Left colon (tissue), 2 donors: Measurements from ENCODE around the gene ACVR2B. TPM values are rescaled to one million over a fixed set of nuclear protein-coding genes. Genes with fewer than 3 reads are reported as not detected.
A peak's percentile ranks its signal among the peaks of the same experiment; 100 is the strongest.

Experiments used
- ATAC-seq: fragments of 200-7000 bp; cut with Tn5 transposase; one replicate; pipeline ENCODE4 v1.9.1; 2020; ENCODE audit warnings: mild to moderate bottlenecking, moderate library complexity
- DNase-seq, 2 donors: peaks; one replicate each; pipeline ENCODE4 v3.0.0-alpha.2; 2020
- intact Hi-C, 2 donors: fragments of 100-400 bp; cut with DNase I in 1 of 2; cut with micrococcal nuclease in 1 of 2; formaldehyde crosslinking; loops; one replicate each; pipeline versions ENCODE4 v1.11.2 to v1.14.0; 2022; cut with DNase I, micrococcal nuclease
- total RNA-seq, 2 donors: library from RNA; stranded (reverse); fragmentation: NEBNext Ultra II Directional; extraction: Animal tissue kit (Norgen Biotek cat#: 25700); gene quantifications; one replicate each; pipeline ENCODE4 v1.2.1, GENCODE V29; 2021
- donor health status: DM: no; HTN: no; CAD: no.
- donor health status: DM: yes; HTN: yes; CAD: no.

ACVR2B gene
- total RNA-seq, 2 donors from 2014 or later, result 5.2 to 7.1 TPM

DNA sequence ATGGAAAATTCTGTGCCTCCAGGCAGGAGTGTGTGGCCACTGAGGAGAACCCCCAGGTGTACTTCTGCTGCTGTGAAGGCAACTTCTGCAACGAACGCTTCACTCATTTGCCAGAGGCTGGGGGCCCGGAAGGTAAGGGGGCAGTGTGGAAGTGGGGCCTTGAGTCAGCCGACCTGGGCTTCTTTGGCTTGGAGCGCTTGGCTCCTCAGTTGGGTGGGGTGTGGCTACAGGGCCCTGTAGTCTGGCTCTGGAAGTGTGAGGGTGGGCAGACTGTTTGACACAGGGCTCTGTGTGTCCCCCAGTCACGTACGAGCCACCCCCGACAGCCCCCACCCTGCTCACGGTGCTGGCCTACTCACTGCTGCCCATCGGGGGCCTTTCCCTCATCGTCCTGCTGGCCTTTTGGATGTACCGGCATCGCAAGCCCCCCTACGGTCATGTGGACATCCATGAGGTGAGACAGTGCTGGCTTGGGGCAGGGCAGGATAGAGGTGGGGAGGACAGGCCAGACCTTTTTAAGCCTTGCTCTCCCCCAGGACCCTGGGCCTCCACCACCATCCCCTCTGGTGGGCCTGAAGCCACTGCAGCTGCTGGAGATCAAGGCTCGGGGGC is 24.3 kb downstream of the ACVR2B start:
- DNase-seq (no peak), ATAC-seq (no peak)
- intact Hi-C loops, result loop anchor here in 1 of 2 donors (2.0 kb wide), 1 partner anchor 131 kb away; the partner anchor contains the start of gene XYLB

DNA sequence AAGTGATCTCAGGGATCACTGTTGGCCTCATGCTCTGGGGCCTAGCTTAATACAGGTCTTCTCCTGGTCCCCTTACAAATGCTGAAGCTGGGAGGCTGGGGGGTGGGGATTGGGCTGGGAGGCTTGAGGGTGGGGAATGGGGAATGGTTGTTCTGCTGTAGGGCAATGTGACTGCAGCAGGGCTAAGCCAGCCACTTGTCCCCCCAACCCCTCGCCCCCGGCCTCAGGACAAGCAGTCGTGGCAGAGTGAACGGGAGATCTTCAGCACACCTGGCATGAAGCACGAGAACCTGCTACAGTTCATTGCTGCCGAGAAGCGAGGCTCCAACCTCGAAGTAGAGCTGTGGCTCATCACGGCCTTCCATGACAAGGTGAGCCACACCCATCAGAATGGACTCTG is 25.2 kb downstream of the ACVR2B start:
- ATAC-seq (no peak), DNase-seq (no peak)
- intact Hi-C loops, result loop anchor here in 1 of 2 donors (2.0 kb wide), 1 partner anchor 132 kb away; the partner anchor contains the start of gene XYLB

GRCh38 chr3:38479431-38480092 is 25.9 kb downstream of the ACVR2B start:
- peak; percentile 92 for ATAC-seq
- peak; percentile 49 to 72 for DNase-seq
- intact Hi-C loops, result loop anchor here (2.0 to 10.0 kb wide), 2 partner anchors 133 to 135 kb away; partner anchors contain the start of gene XYLB (in 2 of the 2)

- DNase-seq (no peak), ATAC-seq (no peak)
- intact Hi-C loops, result loop anchor here in 1 of 2 donors (10.0 kb wide), 1 partner anchor 135 kb away; the partner anchor contains the start of gene XYLB
Observed at GRCh38 chr3:38480093-38480445, 26.4 kb downstream of the ACVR2B start.

- no peak for ATAC-seq
- intact Hi-C loops, result loop anchor here in 1 of 2 donors (10.0 kb wide), 1 partner anchor 136 kb away; the partner anchor contains the start of gene XYLB
- DNase-seq, result no peak
Observed at GRCh38 chr3:38480930-38481329, 27.2 kb downstream of the ACVR2B start.

- intact Hi-C loops, result loop anchor here in 1 of 2 donors (10.0 kb wide), 1 partner anchor 138 kb away; the partner anchor contains the start of gene XYLB
- DNase-seq (no peak), ATAC-seq (no peak)
Observed at GRCh38 chr3:38482951-38483350, 29.3 kb downstream of the ACVR2B start.

- DNase-seq (no peak), ATAC-seq (no peak)
- intact Hi-C loops, result loop anchor here in 1 of 2 donors (10.0 kb wide), 1 partner anchor 143 kb away; the partner anchor contains the start of gene XYLB
Observed at GRCh38 chr3:38487323-38487722, 33.6 kb downstream of the ACVR2B start.

DNA sequence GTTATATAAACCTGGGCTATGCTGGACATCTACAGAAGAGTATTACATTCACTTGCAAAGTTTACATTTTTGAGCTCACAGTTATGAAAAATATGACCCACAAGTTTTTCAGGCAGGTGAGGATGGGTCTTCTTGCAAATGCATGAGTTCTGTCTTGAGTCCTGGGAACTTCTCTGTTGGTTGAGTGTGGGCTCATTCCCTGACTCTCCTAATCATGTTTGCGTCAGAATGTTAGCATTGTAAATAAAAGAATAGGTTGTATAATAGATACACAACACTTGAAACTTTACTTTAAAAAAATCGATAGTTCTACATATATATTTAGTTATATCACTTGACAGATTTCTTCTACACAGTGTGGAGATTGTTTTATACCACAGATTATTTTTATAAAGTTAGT is 35.3 kb downstream of the ACVR2B start:
- intact Hi-C loops, result loop anchor here in 1 of 2 donors (10.0 kb wide), 1 partner anchor 144 kb away; the partner anchor contains the start of gene XYLB
- ATAC-seq (no peak), DNase-seq (no peak)

- ATAC-seq (no peak), DNase-seq (no peak)
- intact Hi-C loops, result loop anchor here in 1 of 2 donors (10.0 kb wide), 1 partner anchor 145 kb away; the partner anchor contains the start of gene XYLB
Observed at GRCh38 chr3:38489766-38490165, 36.1 kb downstream of the ACVR2B start.

DNA sequence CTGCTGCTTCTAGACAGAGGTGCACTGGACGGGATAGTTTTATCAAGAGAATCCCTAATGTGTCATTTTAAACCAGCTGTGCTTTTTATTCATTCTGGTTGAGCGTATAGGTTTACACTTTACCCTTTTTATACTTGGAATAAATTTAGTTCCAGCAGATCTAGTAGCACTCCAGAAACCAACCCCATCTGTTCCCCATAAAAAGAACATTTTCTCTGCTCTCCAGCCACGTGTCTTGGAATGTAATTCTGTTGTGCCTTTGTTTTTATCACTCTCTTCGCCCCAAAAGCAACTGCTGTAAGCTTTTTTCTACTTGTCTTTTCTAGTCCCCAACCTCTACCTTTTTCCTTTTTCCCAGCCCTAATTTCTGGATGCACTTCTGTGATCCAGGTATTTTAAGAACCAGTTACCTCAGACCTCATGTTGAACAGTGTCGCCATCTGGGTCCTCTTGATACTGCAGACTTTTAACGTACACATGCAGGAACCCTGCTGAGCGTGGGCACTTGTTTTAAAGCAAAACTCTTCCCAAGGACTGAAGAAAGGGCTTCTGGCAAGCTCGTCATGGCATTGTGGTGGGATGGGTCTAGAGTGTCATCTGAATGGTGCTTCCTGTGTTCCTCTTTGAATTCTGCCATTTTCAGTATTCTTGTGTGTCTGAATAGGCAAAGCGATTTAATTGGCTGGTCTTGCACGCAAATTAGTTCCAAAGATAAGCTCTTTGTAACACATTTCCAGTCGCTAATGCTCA is 36.8 kb downstream of the ACVR2B start:
- DNase-seq (no peak), ATAC-seq (no peak)
- intact Hi-C loops, result no loop called here

DNA sequence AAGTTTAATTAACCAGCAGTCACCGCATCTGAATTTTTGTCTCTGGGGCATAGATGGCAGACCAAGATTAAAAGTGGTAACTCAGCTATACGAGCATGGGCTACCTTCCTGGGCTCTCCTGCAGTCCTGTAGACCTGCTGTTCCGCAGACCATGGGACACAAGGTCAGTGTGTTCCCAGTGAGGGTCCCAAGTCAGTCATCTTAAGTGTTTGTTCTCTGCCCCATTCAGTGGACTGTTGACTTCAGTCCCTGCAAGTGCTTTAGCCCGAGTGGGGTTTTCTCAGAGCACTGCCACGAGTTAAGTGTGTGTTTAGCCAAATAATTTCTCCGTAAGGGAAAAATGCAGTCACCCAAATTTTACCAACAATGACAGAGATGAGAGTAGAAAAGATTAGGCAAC is 37.5 kb downstream of the ACVR2B start:
- no peak for DNase-seq
- intact Hi-C loops, result no loop called here

GRCh38 chr3:38493031-38493430 is 39.3 kb downstream of the ACVR2B start:
- DNase-seq (no peak), ATAC-seq (no peak)
- intact Hi-C loops, result no loop called here

More for the DNA sequence above, 37.5 kb downstream of the ACVR2B start:
- ATAC-seq, result no peak

GRCh38 chr3:38496131-38496910 is 42.6 kb downstream of the ACVR2B start, which contains the start of gene EXOG:
Gene EXOG, plus strand, starts transcription at chr3:38496340. Its CDS starts 28 bp downstream, at chr3:38496368.
- peak; percentile 96 for ATAC-seq
- intact Hi-C loops, result no loop called here
- peak; percentile 92 to 94 for DNase-seq

GRCh38 chr3:38497031-38497430 is 43.3 kb downstream of the ACVR2B start:
- intact Hi-C loops, result no loop called here
- DNase-seq, result no peak
- ATAC-seq, result no peak

GRCh38 chr3:38500688-38501417 is 47.2 kb downstream of the ACVR2B start:
- ATAC-seq (no peak), DNase-seq (no peak)
- intact Hi-C loops, result no loop called here

DNA sequence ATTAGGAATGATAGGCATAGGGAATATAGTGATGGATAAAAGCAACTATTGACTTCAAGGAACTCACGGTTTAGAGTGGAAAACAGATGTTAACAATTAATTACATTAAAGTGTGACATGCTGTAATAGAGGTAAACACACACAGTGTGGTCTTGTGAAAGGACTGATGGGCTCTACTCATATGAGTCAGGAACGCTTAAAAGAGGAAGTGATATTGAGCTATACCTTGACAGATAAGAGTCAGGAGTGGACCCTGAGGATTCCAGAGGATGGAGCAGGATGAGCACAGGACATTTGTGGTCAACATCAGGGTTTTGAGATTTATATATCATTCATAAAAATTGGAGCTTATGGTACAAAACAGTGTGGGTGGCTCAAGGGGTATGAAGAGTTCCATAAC is 53.4 kb downstream of the ACVR2B start:
- ATAC-seq (no peak), DNase-seq (no peak)
- intact Hi-C loops, result no loop called here

- intact Hi-C loops, result no loop called here
- no peak for DNase-seq
- no peak for ATAC-seq
Observed at GRCh38 chr3:38509732-38510131, 56.0 kb downstream of the ACVR2B start.

DNA sequence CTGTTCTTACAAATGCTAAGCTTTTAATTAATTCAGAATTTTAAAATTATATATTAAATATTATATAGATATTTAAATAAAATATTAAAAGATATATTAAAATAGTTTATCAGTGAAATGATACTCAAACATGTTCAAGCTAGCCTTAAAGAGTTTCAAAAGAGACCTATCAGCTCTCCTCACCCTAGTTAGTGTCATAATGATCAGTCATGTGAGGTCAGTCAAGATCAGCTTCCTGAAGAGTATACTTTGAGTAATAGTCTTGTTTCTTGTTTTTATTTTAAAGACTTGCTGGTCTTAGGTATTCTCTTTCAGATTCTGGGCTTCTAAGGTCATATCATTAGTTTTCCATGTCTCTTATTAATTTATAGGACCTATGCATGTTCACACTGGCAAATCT is 56.9 kb downstream of the ACVR2B start:
- DNase-seq (no peak), ATAC-seq (no peak)
- intact Hi-C loops, result no loop called here
